ENCODE measurements around the gene CHMP4A.

The CHMP4A gene

DNA sequence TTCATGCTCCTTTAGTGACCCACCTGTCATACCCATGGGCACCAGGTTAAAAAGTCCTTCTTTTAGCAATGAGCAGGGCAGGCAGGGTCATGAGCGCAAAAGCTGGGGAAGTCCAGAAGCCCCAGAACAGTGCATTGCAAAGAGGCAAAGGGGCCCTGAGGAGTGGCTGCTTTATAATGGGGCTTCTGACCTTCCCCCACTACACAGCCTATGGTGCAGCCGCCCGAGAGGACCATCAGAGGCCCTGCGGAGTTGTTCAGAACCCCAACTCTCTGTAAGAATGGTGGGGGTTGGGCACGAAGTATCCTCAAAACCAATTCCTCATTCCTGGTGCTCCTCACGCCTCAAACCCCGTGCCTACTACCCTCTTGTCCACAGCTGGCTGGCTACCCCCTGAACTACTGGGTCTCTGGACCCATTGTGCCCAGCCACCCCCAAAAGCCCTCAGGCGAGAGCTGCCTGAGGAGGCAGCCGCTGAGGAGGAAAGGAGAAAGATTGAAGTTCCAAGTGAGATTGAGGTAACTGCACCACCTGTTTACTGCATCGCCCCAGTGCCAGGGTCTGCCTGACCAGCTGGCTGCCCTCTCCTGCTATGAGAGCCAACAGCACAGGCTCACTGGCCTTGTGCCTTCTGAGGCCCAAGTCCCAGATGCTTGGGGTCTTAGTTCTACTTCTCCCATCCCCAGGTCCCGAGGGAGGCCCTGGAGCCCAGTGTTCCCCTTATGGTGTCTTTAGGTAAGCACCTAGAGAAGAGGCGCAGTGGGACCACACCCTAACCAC is 34.7 kb downstream of the CHMP4A start:
- DNase-seq (ENCODE audit: low spot score) = no peak

DNA sequence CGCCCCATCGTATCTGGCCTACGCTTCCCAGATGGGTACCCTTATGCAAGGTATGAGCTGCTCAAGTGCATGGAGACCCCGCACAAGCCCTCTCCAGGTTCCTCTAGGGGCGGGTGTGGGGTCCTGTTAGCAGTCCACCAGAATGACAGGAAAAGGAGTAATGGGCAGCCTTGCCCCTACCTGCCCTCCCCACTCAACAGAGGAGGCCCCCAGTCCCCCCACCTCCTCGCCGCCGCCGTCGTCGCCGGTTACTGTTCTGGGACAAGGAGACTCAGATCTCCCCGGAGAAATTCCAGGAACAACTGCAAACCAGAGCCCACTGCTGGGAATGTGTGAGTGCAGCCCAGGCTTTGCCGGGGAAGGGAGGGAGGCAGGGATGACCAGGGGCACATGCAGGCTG is 35.4 kb downstream of the CHMP4A start:
- no peak for DNase-seq (ENCODE audit: low spot score)

DNA sequence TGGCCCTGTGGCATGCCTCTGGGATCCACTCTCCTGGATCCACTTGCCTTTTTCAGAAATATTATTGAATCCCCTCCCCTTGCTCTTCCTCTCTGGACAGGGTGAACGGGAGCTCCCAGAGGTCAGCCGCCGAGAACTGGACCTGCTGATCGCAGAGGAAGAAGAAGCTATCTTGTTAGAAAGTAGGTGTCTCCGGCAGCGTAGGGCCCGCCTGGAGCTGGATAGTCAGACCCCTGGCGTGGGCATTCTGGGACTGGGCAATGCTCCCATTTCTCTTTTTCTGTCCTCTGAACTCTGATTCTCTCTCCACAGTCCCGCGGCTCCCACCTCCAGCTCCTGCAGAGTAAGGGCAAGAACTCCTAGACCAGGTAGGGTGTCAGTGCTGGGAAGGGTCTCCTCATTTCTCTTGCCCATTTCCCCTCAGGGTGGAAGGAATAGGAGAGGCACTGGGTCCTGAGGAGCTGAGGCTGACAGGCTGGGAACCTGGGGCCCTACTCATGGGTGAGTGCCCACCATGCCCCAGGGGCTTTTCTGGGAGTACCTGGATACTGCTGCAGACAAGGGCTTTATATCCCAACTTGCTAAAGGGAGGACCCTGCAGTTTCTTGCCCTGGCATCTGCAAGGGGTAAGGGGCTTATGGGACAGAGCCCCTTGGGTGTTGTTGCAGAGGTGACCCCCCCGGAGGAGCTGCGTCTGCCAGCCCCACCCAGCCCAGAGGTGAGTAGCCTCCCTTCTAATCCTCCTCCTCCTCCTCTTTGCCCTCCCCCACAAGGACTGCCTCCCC is 36.1 kb downstream of the CHMP4A start:
- no peak for DNase-seq (ENCODE audit: low spot score)

DNA sequence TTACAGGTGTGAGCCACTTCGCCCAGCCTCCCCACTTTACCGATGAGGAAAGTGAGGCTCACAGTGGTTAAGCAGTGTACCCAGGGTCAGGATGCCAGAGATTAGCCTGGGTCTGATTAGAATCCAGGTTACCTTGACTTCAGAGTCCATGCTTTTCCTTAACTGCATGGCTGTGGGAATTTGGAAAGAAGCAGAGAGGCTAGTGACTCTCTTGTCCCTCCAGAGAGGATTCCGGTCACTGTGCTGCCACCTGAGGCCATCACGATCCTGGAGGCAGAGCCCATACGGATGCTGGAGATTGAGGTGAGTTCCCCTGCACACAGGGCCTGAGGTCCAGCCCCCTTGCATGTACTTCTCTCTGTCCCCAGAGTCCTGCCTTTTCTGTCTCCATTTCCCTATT is 36.7 kb downstream of the CHMP4A start:
- DNase-seq (ENCODE audit: low spot score) = no peak

DNA sequence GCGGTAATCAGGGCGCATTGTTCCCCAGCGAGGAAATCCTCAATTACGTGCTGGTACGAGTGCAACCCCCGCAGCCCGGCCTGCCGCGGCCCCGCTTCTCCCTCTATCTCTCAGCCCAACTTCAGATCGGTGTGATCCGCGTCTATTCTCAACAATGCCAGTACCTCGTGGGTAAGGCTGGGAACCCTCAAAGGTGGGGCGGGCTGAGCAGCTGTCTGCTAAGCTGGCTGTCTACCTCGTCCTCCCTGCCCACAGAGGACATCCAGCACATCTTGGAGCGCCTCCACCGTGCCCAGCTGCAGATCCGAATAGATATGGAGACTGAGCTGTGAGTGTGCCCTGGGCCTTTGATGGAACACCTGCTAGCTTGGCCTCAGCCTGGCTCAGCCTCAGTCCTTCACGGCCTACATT is 40.4 kb downstream of the CHMP4A start:
- DNase-seq (ENCODE audit: low spot score) = no peak

DNA sequence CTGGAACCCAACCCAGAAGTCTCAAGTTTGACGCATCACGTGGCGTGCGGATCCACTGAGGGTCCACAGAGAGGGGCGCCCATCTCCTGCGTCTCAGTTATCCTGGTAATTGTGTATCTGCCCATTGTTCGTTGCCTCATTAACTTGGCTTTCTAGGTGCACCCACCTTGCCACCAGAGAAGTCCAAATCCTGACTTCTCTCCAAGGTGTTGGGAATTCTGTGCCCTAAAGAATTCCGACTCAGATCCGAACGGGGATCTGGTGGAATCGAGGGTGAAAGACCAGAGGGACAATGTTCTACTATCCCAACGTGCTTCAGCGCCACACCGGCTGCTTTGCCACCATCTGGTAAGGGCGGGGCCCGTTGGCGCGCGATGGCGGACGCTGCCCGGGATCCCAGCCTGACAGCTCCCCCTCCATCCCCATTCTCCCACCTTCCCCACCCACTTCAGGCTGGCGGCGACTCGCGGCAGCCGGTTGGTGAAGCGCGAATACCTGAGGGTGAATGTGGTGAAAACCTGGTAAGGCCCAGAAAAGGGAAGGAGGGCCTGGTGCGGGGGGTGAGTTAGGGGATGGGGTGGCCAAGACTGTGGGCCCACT is 40.9 kb downstream of the CHMP4A start:
- no peak for DNase-seq (ENCODE audit: low spot score)

DNA sequence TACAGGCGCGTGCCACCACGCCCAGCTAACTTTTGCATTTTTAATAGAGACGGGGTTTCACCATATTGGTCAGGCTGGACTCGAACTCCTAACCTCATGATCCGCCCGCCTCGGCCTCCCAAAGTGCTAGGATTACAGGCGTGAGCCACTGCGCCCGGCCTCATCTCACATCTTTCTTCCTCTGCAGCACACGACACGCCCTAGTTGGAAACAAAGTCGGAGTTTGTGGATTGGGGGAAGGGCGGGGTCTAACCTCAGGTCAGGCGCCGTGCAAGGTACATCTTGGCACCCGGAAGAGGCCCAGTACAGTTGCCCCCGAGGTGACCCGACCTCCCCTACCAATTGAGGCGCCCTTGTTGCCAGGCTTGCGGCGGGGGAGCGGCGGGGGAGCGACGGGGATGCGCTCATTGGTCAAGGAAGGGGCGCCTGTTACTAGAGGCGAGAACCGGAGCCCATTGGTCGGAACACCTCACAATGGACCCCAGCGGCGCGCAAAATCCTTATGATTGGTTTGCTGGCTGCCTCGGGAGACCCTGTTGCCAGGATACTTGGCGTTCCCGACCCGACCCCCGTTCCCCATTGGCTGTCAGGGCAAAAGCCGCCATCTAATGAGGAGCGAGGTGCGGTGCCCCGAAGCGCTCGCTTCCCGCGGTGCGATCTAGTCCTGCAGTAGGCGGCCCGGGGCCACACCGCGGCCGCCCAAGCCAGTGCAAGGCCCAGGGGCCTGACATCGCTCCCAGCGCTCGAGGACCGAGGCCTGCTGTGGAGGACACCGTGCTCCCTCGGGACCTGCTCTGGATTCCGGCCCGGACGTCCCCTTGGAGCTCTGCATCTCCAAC is 41.6 kb downstream of the CHMP4A start, which contains the start of gene REC8:
Gene REC8, plus strand, starts transcription at position 659 of the 839 bp plus-strand sequence. CDS start 473 bp downstream, outside the sequence.
- peak; percentile 92 for DNase-seq (ENCODE audit: low spot score)

DNA sequence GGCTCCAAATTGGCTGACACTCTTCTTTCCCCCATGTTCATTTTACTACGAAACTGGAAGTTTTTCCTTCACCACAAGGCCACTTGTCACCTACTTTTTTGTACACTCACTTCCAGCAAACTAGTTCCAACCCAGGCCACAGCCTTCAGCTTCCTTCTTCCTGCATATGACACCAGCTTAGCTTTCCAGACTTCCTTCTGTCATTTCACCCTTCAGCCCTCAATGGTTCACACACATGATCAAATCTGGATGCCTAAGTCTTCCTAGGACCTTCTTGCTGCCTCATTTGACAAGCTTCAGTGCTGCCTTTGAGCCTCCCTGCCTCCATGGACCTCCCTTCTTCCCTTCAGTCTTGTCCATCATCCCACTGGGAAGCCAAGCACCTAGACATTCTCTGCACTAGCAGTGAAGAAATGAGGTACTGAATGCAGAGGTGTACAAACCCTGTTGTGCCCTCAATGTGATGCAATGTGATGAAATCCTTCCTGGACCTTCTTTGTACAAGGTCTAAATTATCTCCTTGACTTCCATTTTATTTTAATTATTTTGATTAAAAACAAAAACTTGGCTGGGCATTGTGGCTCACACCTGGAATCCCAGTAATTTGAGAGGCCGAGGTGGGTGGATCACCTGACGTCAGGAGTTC is 45.7 kb downstream of the CHMP4A start:
- DNase-seq (ENCODE audit: low spot score) = no peak

DNA sequence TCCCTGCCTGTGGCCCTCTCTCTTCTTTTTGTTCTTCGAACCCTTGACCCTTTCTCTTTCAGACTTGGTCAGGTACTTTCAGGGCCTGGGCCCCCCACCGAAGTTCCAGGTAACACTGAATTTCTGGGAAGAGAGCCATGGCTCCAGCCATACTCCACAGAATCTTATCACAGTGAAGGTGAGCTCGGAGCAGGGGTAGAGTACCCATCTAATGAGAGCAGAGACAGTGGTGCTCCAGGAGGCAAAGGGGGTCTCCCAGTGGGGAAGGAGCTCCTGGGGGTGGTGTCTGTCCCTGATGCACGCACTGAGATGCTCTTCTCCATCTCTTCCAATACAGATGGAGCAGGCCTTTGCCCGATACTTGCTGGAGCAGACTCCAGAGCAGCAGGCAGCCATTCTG is 47.5 kb downstream of the CHMP4A start:
- DNase-seq (ENCODE audit: low spot score) = no peak

DNA sequence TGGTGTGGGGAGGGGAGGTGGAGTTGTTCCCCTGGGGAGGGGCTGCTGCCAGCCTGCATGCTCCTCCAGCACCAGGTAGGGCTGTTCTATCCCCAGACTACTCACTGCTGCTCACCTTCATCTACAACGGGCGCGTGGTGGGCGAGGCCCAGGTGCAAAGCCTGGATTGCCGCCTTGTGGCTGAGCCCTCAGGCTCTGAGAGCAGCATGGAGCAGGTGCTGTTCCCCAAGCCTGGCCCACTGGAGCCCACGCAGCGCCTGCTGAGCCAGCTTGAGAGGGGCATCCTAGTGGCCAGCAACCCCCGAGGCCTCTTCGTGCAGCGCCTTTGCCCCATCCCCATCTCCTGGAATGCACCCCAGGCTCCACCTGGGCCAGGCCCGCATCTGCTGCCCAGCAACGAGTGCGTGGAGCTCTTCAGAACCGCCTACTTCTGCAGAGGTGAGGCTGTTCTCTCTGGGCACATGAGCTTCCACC is 48.7 kb downstream of the CHMP4A start:
- DNase-seq (ENCODE audit: low spot score) = no peak

DNA sequence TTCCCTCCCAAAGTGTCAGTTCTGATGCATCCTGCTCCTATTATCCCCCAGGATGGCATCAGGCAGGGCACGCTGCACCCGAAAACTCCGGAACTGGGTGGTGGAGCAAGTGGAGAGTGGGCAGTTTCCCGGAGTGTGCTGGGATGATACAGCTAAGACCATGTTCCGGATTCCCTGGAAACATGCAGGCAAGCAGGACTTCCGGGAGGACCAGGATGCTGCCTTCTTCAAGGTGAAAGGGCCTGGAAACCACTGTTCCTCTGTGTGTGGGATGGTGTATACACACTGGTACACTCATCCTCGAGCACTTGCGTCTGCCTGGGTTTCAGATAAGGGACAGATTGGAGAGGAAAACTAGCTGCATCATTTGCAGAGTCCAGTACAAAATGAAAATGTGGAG is 51.2 kb downstream of the CHMP4A start:
- no peak for DNase-seq (ENCODE audit: low spot score)

DNA sequence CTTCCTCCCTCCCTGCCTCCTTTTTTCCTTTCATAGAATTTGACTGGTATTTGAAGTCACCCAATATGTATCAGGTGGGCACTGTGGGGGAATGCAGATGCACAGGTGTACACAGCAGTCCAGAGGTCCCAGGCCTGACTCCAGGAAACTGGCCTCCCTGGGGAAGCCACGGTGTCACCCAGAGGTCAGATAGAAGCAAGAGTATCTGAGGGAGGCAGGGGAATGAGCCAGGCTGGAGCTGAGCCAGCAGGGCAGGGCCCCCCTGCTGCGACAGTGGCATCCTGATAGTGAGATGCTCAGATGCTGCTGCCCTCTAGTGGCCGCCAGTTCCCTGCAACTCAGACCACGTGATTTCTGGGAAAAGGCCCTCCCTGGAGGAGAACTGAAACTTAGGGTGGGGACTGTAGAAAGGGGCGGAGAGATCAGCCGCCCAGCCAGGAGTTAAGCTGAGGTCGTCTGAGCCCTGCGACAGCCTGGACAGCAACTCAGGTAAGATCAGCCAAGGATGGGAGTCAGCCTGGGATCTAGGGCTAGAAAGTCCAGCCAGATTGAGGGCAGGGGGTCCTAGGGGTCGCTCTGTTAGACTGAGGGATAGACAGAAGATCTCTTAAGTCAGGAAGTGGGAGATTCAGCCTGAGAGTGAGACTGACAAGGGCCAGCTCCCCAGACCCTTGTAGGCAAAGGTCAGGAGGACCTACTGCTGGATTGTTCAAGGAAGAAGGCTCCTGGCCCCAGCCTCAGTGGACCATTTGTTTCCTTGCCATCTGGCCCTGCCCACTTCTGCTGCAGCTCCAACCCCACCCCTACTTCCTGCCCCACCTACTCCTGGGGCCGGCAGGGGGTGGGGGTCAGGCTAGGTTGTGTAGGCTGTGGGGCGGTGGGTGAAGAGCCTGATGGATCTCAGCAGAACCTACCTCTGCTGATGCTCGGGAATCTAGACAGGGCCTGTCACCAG is 52.2 kb downstream of the CHMP4A start, which contains the start of gene IRF9:
Gene IRF9, plus strand, starts transcription at position 416 of the 955 bp plus-strand sequence. CDS start 880 bp downstream, outside the sequence.
- DNase-seq (ENCODE audit: low spot score) = peak; percentile 96

DNA sequence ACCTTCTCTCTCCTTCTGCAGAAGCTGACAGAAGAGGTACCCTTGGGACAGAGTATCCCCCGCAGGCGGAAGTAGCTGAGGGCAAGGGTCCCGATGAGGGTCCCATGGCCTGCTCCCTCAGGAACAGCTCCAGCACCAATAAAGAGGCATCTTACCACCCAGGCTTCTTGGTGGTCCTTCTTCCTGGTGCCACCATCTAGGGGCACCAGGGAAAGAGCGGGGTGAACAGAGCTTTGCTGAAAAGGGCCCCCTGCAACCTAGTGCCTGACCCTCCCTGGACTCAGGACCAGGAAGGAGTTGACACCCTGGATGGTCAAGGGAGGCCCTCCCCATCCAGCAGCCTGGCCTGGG is 52.8 kb downstream of the CHMP4A start:
- no peak for DNase-seq (ENCODE audit: low spot score)

DNA sequence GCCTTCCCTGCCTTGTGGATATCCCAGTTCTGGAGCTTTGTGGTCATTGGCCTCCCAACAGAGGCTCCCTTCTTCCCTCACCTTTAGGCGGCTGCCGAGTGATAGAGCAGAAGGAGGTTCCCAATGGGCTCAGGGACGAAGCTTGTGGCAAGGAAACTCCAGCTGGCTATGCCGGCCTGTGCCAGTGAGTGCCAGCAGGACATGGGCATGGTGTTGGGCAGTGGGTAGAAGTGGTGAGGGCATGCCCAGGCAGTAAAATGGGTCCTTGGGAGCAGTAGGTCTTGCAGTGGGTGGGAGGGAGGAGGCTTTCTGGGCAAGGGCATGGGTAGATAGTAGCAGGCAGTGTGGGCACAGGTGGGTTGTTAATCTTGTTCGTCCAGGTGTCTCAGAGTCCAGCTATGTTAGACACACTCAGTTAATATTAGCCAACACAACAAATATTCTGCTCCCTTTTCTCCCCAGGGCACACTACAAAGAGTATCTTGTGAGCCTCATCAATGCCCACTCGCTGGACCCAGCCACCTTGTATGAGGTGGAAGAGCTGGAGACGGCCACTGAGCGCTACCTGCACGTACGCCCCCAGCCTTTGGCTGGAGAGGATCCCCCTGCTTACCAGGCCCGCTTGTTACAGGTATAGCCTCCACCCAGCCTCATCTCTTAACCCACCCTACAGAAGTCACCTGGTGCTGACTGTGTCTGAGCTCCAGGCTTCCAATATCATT is 53.4 kb downstream of the CHMP4A start:
- no peak for DNase-seq (ENCODE audit: low spot score)
